NK-92 (cell line): Measurements from ENCODE around the gene SH3BP1.
A peak's percentile ranks its signal among the peaks of the same experiment; 100 is the strongest.
"Not testable (repeated sequence)": the region's sequence is repeated elsewhere in the genome, so short reads cannot be mapped to it uniquely, and the experiment has no call there.

Experiments
- DNase-seq: peaks from one replicate; lab custom pipeline; 2025; ENCODE audit not compliant: unreplicated experiment; lab: John Stamatoyannopoulos, UW

Gene SH3BP1

GRCh38 chr22:37676736-37677492, 37.4 kb downstream of the SH3BP1 start:
- DNase-seq: peak; percentile 25

GRCh38 chr22:37677493-37677974, 38.1 kb downstream of the SH3BP1 start:
- no peak for DNase-seq

GRCh38 chr22:37678372-37678771, 38.9 kb downstream of the SH3BP1 start:
- no peak for DNase-seq

GRCh38 chr22:37679670-37680069, 40.2 kb downstream of the SH3BP1 start:
- no peak for DNase-seq

GRCh38 chr22:37680191-37680851, 40.9 kb downstream of the SH3BP1 start:
- DNase-seq: no peak

- DNase-seq: no peak
These were observed 41.5 kb downstream of the SH3BP1 start for GRCh38 chr22:37681001-37681424.

GRCh38 chr22:37681556-37682049, 42.1 kb downstream of the SH3BP1 start:
- DNase-seq: no peak

GRCh38 chr22:37684803-37685615, 45.5 kb downstream of the SH3BP1 start:
- no peak for DNase-seq

GRCh38 chr22:37686002-37686982, 46.8 kb downstream of the SH3BP1 start, which contains the start of gene NOL12:
TSS of gene NOL12 (plus strand) at chr22:37686343. CDS start at chr22:37686393, 50 bp downstream.
- DNase-seq: no peak

GRCh38 chr22:37690407-37690806, 50.9 kb downstream of the SH3BP1 start:
- no peak for DNase-seq

GRCh38 chr22:37690901-37691504, 51.5 kb downstream of the SH3BP1 start:
- no peak for DNase-seq

- no peak for DNase-seq
These were observed 53.3 kb downstream of the SH3BP1 start for GRCh38 chr22:37692627-37693285.

GRCh38 chr22:37694131-37694530, 54.7 kb downstream of the SH3BP1 start:
- DNase-seq: not testable (repeated sequence)

- not testable (repeated sequence) for DNase-seq
These were observed 56.8 kb downstream of the SH3BP1 start for GRCh38 chr22:37696260-37696656.

- peak; percentile 8 for DNase-seq
These were observed 57.4 kb downstream of the SH3BP1 start, which contains the start of gene TRIOBP for GRCh38 chr22:37696657-37697537. TSS of gene TRIOBP (plus strand) at chr22:37697048. CDS start at chr22:37701366, 4,318 bp downstream.

GRCh38 chr22:37697538-37697835, 58.0 kb downstream of the SH3BP1 start:
- DNase-seq: no peak

- DNase-seq: no peak
These were observed 61.8 kb downstream of the SH3BP1 start for GRCh38 chr22:37701141-37701786.

- no peak for DNase-seq
These were observed 64.4 kb downstream of the SH3BP1 start for GRCh38 chr22:37703906-37704305.
